ENCODE data around the gene TNFRSF21.
"Not testable (repeated sequence)": the region's sequence is repeated elsewhere in the genome, so short reads cannot be mapped to it uniquely, and the experiment has no call there.

The TNFRSF21 gene

GRCh38 chr6:47319867-47320266 lies 10.2 kb upstream of the TNFRSF21 start:
- DNase-seq = no peak

DNA sequence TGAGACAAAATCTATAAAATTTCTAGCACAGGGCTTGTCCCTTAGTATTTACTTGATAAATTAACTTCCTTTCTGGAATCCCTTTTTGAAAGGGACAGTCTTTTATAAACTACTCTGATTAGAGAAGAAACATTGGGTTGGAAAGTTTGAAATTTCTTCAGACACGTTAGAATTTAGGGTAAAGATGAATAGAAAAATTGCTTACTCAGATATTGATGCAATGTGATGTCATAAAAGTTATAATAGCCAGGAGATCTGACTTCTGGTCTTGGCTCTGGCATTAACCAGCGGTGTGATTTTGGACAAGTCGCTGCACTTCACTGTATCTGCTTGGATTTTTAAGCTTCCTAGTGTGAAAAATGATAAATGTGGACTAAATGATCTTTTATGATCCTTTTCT lies 9.7 kb upstream of the TNFRSF21 start:
- DNase-seq = no peak

- DNase-seq = no peak
Measured at GRCh38 chr6:47318236-47318989, 8.7 kb upstream of the TNFRSF21 start.

DNA sequence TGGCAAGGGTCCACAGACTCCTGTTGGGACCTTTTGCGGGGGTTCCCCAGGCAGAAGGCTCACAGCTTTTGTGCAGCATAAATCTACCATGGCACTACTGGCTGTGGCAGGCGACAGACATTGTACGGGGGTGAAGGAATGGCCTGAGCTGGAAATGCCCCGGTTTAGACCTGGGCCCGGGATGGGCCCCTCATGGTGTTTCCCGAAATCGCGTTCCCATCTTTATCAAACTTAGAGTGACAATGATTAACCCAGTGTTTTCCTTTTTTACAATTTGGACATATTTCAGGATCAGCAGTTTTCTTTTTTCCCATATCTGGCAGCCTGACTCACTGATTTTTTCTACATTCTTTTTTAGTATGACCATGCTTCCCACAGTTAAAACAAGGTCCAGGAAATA lies 5.5 kb upstream of the TNFRSF21 start:
- not testable (repeated sequence) for DNase-seq

GRCh38 chr6:47310131-47310480 lies 401 bp upstream of the TNFRSF21 start:
- no peak for DNase-seq

DNA sequence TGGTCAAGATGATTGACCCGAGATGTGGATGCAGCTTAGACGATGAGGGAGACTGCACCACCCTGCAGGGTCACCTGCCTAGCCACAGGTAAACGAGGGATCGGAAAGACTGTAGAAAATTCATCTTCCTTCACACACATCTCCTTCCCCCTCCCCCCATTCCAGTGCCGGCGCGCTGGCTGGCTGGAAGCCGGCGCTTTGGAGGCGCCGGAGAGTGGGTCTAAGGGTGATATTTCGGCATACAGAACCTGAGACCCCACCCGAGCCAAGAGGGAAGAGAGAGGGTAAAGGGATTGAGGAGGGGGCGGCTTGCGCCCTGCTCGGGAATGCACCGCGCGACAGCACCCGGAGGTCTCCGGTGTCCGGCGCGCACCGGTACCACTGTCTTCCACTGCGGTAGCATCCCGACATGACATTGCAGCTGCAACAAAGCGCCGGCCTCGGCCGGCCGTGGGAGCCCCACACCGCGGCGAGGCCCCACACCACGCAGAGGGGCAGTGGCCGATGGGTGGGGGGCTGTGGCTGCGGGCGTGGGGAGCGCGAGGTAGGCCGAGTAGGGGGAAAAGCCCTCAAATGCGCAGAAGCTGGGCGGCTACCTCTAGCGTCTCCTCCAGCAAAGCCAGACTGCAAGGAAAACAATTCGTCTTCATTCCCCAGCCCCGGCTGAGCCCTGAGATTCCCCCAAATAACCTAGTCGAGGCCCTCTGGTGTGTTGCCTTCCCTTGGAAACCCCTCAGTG lies 984 bp downstream of the TNFRSF21 start:
- DNase-seq = no peak

GRCh38 chr6:47308198-47308517 lies 1.5 kb downstream of the TNFRSF21 start:
- DNase-seq = no peak

DNA sequence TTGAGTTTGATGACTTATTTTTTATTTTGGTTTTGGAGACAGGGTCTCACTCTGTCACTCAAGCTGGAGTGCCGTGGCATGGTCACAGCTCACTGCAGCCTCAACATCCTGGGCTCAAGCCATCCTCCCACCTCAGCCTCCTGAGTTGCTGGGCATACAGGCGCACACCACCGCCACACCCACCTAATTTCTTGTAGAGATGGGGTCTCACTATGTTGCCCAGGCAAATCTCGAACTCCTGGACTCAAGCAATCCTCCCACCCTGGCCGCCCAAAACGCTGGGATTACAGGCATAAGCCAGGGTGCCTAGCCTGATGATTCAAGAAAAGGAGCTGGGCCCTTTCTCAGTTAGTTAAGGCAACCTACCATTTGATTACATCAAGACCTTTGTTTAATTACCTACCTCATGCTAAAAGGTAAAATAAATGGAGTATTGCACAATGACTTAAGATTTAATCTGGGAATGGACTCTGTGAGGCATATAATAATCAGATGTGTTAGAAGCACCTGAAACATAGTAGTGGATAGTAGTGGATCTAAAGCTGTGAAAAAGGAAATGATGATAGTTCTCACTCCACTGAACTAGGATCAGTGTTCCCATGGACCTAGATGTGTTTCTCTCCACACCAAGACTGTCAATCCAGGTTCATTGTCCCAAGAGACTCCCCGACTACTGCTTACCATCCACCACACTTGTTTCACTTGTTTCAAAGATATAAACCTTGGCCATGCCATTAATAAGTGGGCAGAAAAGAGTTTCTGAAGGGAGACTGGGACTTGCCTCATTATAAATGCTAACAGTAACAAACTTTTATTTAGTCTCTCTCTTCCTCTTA lies 2.1 kb downstream of the TNFRSF21 start:
- no peak for DNase-seq

DNA sequence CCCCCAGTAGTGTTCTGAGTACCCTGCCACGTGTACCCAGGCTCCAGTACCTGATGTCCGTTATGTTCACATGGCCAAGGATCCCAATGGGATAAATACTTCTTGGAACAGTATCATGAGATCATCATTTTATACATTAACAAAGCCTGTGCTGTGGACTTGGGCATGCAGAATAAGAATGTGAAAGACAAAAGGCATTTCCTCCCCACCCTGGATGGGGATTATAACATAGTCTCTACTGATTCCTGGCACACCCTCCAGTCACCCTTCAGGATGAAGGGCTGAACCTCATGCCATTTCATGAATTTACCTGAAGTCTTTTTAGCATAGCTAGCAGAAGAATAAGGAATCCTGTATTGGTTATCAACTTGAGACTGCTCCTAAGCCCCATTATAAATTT lies 2.8 kb downstream of the TNFRSF21 start:
- DNase-seq = no peak

GRCh38 chr6:47303861-47304260 lies 5.8 kb downstream of the TNFRSF21 start:
- DNase-seq = no peak

DNA sequence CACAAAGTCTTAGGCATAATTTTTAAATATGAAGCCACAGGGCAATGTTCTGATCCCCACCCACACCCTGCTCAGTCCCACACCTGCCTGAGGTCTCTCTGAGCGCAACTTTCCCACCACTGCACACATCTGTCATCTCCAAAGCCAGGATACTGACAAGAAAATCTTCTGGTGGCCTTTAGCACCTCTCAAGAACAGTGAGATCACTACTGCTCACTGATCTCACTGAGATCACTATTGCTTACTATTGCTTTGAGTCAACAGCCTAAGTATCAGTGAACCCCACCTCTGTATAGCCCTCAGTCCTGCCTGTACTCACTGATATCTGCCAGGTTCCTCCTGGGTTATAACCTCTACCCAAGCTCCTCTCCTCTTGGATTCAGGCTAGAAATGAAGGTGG lies 6.4 kb downstream of the TNFRSF21 start:
- DNase-seq = no peak

DNA sequence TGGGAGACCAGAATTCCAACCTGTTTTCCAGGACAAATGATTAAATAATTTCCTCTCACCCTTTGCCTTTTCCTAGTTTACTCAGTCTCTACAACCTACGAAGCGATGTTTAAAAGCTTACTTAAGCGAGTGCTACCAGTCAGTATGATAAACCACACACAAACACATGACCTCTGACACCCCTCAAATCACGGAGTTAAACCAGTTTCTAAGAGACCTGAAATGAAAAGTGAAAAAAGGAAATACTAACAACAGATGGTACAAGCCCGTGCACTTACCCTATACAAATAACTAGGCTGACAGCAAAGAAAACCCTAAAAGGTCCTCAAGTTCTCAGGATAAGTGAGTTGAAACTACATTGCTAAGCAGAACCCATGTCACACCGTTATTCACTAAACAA lies 7.7 kb downstream of the TNFRSF21 start:
- no peak for DNase-seq

DNA sequence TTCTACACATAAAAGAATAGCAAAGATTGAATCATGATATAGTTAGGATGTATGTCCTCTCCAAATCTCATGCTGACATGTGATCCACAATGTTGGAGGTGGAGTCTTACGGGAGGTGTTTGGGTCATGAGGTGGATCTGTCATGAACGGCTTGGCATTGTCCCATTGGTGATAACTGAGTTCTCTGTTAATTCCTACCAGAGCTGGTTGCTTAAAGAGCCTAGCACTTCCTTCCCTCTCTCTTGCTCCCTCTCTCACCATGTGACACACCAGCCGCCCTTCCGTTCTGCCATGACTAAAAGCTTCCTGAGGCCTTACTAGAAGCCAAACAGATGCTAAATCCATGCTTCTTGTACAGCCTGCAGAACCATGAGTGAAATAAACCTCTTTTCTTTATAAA lies 8.3 kb downstream of the TNFRSF21 start:
- DNase-seq = no peak

- no peak for DNase-seq
Measured at GRCh38 chr6:47300417-47300816, 9.3 kb downstream of the TNFRSF21 start.

DNA sequence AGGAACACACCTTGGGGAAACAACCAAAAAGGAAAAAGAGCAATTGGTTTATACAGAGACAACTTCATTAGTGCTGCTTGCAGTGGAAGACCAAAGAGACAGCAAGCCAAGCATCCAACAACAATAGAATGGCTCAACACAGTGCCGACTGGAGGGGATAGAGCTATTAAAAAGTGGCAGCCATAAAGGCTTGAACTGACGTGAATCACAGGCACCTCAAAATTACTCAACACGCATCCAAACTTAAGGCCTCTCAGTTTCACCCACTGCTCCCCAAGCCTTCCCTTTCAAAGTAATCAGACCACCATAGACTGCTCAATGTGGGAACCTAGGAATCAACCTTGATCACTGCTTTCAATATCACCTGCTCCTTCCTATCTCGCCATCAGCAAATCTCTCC lies 9.7 kb downstream of the TNFRSF21 start:
- DNase-seq = no peak

GRCh38 chr6:47298475-47298874 lies 11.2 kb downstream of the TNFRSF21 start:
- no peak for DNase-seq

DNA sequence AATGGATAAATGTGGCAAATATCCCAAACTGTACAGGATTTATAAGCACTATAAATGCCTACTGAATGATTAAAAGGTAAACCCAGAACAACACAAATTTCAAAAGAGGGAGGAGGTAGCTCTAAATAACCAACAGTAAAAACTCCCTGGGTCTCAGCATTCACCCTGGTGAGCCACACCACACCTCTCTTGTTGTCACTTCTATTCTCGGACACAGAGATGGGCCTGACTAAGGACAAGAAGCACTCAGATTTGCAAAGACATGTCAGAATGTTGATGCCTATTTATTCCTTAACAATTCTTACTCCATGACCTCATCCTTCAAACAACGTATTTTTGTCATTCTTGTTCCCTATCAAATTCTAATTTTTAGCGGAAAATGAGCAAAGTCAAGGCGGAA lies 14.7 kb downstream of the TNFRSF21 start:
- no peak for DNase-seq

- DNase-seq = no peak
Measured at GRCh38 chr6:47292944-47293343, 16.8 kb downstream of the TNFRSF21 start.

GRCh38 chr6:47292027-47292426 lies 17.7 kb downstream of the TNFRSF21 start:
- DNase-seq = no peak

DNA sequence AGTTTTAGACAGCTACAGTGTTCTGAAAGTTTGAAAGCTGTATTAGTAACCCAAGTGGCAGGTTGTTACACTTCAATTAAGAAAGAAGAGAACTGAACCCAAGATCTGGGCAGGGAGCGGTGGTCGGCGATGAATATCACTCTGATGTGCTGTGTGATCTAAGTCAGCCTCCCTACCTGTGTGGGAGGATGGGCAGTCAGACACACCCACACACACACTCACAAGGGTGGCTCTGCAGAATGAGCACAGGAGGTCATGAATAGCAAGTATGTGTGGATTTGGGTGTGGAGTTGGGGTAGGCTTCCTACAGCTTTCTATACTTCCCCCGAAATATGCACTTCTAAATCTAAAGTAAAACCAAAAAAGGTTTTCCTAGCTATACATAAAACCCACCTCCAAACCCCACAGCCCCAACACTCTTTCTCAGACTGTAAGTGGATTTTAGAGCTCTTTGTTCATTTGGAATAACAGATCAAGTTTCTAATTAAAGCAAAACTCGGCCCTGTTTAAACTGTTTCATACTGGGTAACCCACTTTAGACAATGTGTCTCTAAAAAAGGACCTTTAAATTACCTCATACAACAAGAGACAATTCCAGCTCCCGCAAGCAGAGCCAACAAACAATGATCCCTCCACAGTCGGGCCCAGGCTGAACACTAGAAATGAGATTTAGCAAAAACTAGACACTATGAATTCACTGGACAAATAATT lies 19.4 kb downstream of the TNFRSF21 start:
- DNase-seq = no peak

DNA sequence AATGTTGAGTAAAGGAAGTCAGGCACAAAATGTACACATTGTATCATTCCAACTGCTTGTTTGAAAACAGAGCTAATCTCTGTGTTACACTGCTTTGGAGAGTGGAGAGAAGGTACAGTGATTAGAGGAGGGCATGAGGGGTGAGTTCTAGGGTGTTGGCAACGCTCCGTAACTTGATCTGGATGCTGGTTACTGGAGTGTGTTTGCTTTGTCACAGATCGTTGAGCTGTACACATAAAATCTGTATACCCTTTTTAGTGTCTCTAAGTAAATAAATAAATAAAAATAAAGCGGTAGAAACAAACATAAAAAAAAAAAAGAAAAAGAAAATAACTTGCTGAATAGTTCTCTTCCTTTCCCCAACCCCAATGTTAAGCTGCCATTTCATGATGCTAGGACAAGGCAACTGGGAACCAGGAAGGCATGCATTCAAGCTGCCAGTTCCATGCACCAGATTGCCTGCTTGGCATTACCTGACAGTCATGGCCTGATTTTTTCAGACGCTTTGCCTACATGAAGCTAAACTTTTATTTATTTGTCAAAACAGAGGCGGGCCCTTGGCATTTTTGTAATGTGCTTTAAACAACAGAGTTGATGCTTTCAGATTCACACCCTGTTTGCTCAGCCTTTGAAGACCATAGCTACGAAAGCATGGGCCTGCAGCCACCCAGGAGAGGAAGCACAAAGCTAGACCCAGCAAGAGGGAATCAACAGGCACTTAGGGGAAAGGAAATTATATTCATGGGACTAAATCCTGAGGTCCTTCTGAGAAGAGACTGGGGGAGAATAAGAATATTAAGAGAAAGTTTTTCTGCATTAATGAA lies 21.2 kb downstream of the TNFRSF21 start:
- DNase-seq = no peak

GRCh38 chr6:47286301-47286700 lies 23.4 kb downstream of the TNFRSF21 start:
- no peak for DNase-seq
